ENCODE results near the gene RFK.

GRCh38 chr9:76403352-76403751 is 9.1 kb upstream of the RFK start:
- peak; percentile 35 to 66 (median 52) for TF ChIP-seq CTCF (IDR thresholded peaks at IDR 0.05)
- no peak for TF ChIP-seq POLR2A (IDR thresholded peaks at IDR 0.05)

Measured in heart left ventricle (tissue), 13 donors.